Activated CD8-positive, alpha-beta memory T cell treated with anti-CD3 and anti-CD28 coated beads, Interleukin-2, amount 50 U/mL, for 1 hour (primary cell): Measurements from ENCODE around the gene ATL1.

ENCODE experiments used
- DNase-seq: peaks from one replicate; pipeline ENCODE4 v3.0.0-alpha.2; 2020; ENCODE audit errors: extremely low read depth

ATL1 gene

GRCh38 chr14:50559990-50560930 lies at the start of gene ATL1:
Gene ATL1, plus strand, starts transcription at chr14:50560145. Its CDS starts 121 bp downstream, at chr14:50560266.
- no peak for DNase-seq

GRCh38 chr14:50510157-50510556 lies 49.8 kb upstream of the ATL1 start:
- DNase-seq = no peak

GRCh38 chr14:50512463-50512862 lies 47.5 kb upstream of the ATL1 start:
- no peak for DNase-seq

- no peak for DNase-seq
Observed at GRCh38 chr14:50516091-50516490, 43.9 kb upstream of the ATL1 start.

GRCh38 chr14:50520947-50521815 lies 38.8 kb upstream of the ATL1 start:
- DNase-seq = no peak

- DNase-seq = no peak
Observed at GRCh38 chr14:50521912-50522341, 38.0 kb upstream of the ATL1 start.

- DNase-seq = no peak
Observed at GRCh38 chr14:50523271-50524041, 36.5 kb upstream of the ATL1 start.

- no peak for DNase-seq
Observed at GRCh38 chr14:50524060-50524459, 35.9 kb upstream of the ATL1 start.

GRCh38 chr14:50524731-50525515 lies 35.0 kb upstream of the ATL1 start:
- DNase-seq = no peak

- no peak for DNase-seq
Observed at GRCh38 chr14:50528000-50528399, 31.9 kb upstream of the ATL1 start.

- no peak for DNase-seq
Observed at GRCh38 chr14:50529288-50530179, 30.4 kb upstream of the ATL1 start.

- no peak for DNase-seq
Observed at GRCh38 chr14:50530358-50530757, 29.6 kb upstream of the ATL1 start.

GRCh38 chr14:50530794-50531365 lies 29.1 kb upstream of the ATL1 start:
- no peak for DNase-seq

GRCh38 chr14:50531595-50532501 lies 28.1 kb upstream of the ATL1 start:
- DNase-seq = no peak

- DNase-seq = peak; percentile 62
Observed at GRCh38 chr14:50532502-50533240, 27.3 kb upstream of the ATL1 start, which contains the start of gene MAP4K5. Gene MAP4K5, minus strand, starts transcription at chr14:50532569. Its CDS starts 520 bp downstream, at chr14:50532049.

GRCh38 chr14:50533241-50533705 lies 26.7 kb upstream of the ATL1 start:
- no peak for DNase-seq

GRCh38 chr14:50533806-50534205 lies 26.1 kb upstream of the ATL1 start:
- DNase-seq = no peak
